ENCODE data around the gene LASP1NB.

The LASP1NB gene

DNA sequence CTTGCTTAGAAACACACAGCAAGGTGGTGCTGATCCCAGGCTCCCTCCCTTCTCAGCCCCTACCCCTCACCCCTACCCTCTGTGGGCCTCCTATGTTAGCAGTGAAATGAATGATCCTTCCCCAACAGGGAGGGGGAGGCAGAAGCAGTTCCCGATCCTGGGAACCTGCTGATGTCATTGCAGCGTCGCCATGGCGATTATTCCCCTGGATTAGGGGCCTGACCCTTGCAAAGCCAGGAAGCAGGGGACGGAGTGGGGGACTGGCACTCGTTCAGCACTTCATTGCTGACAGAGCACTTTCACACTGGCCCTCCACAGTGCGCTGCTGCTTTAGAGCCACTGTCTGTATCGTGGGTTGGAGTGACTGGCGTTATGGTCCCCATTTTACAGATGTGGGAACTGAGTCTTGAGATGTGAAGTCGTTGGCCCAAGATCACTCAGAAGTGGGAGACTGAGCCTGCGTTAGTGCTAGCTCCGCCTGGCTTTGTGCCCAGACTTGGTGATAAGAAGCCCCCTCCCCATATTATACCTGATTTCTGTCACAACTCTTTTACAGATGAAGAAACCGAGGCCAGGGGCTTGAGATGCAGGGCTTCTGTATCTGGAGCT is 29.0 kb upstream of the LASP1NB start:
- DNase-seq (no peak), ATAC-seq (ENCODE audit: low FRiP score in 2 of 2) (no peak)
- no peak for TF ChIP-seq POLR2A (IDR thresholded peaks at IDR 0.05)
- TF ChIP-seq, protein P1, sequence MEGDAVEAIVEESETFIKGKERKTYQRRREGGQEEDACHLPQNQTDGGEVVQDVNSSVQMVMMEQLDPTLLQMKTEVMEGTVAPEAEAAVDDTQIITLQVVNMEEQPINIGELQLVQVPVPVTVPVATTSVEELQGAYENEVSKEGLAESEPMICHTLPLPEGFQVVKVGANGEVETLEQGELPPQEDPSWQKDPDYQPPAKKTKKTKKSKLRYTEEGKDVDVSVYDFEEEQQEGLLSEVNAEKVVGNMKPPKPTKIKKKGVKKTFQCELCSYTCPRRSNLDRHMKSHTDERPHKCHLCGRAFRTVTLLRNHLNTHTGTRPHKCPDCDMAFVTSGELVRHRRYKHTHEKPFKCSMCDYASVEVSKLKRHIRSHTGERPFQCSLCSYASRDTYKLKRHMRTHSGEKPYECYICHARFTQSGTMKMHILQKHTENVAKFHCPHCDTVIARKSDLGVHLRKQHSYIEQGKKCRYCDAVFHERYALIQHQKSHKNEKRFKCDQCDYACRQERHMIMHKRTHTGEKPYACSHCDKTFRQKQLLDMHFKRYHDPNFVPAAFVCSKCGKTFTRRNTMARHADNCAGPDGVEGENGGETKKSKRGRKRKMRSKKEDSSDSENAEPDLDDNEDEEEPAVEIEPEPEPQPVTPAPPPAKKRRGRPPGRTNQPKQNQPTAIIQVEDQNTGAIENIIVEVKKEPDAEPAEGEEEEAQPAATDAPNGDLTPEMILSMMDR (IDR thresholded peaks at IDR 0.05): no peak
- no peak for TF ChIP-seq POLR2AphosphoS5 (IDR thresholded peaks at IDR 0.05)
- TF ChIP-seq EP300 (IDR thresholded peaks at IDR 0.05): no peak
- Histone ChIP-seq H3K36me3 (peaks cover 8 to 75% (median 41%) of the 10 kb centered on the region in 4 donors), H3K9me3 (no peaks in the 10 kb centered on the region), H3K4me3 (no peak overlapping the region), H3K27ac (peak overlapping the region in 3 of 4 donors; percentile 77 to 87 (median 84)), H3K4me1 (peaks cover 81 to 87% (median 82%) of the 10 kb centered on the region in 4 donors), H3K27me3 (no peaks in the 10 kb centered on the region)
- WGBS, 2 donors: 23 to 58% methylated on average over 3 to 13 of the region's 13 CpGs

DNA sequence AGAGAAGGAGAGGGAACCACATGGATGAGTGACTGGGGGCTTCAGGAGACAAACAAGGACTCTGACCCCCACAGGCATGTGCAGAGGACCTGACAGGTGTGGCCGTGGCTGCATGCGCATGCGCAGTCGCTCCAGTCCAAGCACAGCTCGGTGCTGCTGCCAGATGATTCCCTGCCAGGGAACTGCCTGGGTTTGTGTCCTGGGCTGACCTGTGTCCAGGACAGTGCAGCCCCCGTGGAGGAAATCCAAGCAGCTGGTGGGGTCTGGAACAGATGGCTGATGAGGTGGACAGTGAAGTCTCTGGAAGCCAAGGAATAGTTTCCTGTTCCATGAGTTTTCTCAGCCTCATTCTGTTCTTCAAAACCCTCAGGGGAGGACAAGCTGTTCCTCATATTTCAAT is 28.2 kb upstream of the LASP1NB start:
- Histone ChIP-seq H3K4me1 (peaks cover 88 to 90% (median 89%) of the 10 kb centered on the region in 4 donors), H3K4me3 (no peak overlapping the region), H3K27ac (peak overlapping the region; percentile 73 to 87 (median 80)), H3K27me3 (no peaks in the 10 kb centered on the region), H3K9me3 (no peaks in the 10 kb centered on the region), H3K36me3 (peaks cover 7 to 67% (median 34%) of the 10 kb centered on the region in 4 donors)
- 62 to 84% methylated on average over 6 of the region's 6 CpGs for WGBS, 2 donors
- TF ChIP-seq EP300 (IDR thresholded peaks at IDR 0.05) (no peak), POLR2AphosphoS5 (IDR thresholded peaks at IDR 0.05) (peak in 1 of 2 donors; percentile 44)
- ATAC-seq (ENCODE audit: low FRiP score in 2 of 2): peak in 1 of 2 donors; percentile 65
- DNase-seq: no peak

DNA sequence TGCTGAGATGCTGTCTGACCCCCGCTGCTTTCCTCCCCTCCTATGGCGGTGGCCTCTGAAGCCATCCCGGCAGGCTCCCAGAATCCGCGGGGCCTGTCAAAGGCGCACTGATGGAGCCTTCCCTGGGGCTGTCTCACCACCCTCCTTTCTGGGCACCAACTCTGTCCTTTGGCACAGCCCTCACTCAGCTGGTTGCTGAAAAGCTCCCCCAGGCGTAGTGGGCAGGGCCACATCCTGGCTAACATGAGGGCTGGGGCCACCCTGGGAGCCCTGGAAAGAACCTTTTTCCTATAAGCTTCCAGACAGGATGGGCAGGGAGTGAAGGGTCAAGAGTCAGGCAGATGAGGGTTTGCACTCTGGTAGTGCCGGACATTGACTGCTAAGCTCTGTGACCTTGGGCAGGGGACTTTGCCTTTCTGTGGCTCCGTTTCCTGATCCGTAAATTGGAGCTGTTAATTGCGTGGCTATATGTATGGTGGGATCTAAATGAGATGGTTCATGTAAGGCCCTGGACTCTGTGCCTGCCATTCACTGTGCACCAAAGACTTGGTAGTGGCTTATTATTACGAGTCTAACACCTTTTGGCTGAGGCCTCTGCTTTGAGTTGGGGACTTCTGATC is 27.6 kb upstream of the LASP1NB start:
- Histone ChIP-seq H3K4me1 (peaks cover 84 to 91% (median 89%) of the 10 kb centered on the region in 4 donors), H3K27me3 (no peaks in the 10 kb centered on the region), H3K9me3 (no peaks in the 10 kb centered on the region), H3K36me3 (peaks cover 3 to 64% (median 28%) of the 10 kb centered on the region in 4 donors), H3K4me3 (no peak overlapping the region), H3K27ac (peak overlapping the region; percentile 73 to 87 (median 80))
- WGBS, 2 donors: 52 to 79% methylated on average over 5 to 11 of the region's 12 CpGs
- TF ChIP-seq, protein P1 (IDR thresholded peaks at IDR 0.05): no peak
- peak in 1 of 2 donors; percentile 40 for TF ChIP-seq POLR2AphosphoS5 (IDR thresholded peaks at IDR 0.05)
- TF ChIP-seq EP300 (IDR thresholded peaks at IDR 0.05): no peak
- ATAC-seq (ENCODE audit: low FRiP score in 2 of 2): no peak
- DNase-seq: no peak

DNA sequence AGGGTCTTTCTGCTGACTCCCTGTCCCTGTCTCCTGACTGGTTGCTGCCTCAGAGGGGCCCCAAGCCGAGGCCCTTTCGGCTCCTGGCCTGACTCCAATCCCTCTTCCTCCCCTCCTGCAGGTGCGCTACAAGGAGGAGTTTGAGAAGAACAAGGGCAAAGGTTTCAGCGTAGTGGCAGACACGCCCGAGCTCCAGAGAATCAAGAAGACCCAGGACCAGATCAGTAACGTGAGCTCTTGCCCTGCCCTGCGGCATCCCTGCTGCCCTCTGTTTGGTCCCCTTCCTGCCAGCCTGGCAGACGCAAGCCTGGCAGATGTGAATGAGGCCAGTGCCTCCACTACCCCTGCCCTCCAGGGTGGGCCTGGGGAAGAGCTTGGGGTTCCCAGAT is 27.1 kb upstream of the LASP1NB start:
- 22 to 46% methylated on average over 3 to 9 of the region's 9 CpGs for WGBS, 2 donors
- no peaks in the 10 kb centered on the region for H3K9me3 ChIP-seq
- no peaks in the 10 kb centered on the region for H3K27me3 ChIP-seq
- ATAC-seq (ENCODE audit: low FRiP score in 2 of 2) (no peak), DNase-seq (no peak)
- TF ChIP-seq POLR2A (IDR thresholded peaks at IDR 0.05) (no peak), EP300 (IDR thresholded peaks at IDR 0.05) (no peak), POLR2AphosphoS5 (IDR thresholded peaks at IDR 0.05) (no peak)
- TF ChIP-seq, protein P1 (IDR thresholded peaks at IDR 0.05): no peak
- peaks cover 0 to 64% (median 26%) of the 10 kb centered on the region in 4 donors for H3K36me3 ChIP-seq
- peaks cover 84 to 89% (median 86%) of the 10 kb centered on the region in 4 donors for H3K4me1 ChIP-seq
- peak overlapping the region in 1 of 4 donors; percentile 7 for H3K4me3 ChIP-seq
- H3K27ac ChIP-seq: peak overlapping the region; percentile 73 to 87 (median 80)

DNA sequence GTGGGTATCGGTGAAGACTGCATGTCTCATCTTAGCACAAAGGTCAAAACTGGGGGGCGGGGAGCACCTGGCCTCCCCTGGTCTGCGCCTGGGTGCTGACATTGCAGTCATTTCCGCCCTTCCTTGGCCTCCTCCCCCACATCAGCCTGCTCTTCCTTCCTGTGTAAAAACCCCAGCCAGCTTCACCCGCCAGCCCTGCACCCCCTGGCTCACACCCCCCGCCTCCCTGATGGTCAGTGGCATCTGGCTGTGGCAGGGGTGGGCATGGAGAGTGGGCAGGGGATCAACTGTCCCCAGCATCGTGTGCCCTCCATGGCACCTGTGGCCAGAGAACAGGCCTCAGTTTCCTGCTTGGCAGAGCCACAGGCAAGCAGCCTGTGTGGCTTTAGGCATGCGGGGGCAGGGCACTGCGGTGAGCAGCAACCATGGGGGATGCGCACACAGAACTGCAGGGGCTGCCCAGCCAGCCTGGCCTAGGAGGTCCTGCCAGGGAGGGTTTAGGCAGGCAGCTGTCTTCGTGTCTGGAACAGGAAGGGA is 26.5 kb upstream of the LASP1NB start:
- 21 to 54% methylated on average over 7 to 11 of the region's 11 CpGs for WGBS, 2 donors
- Histone ChIP-seq H3K4me1 (peaks cover 79 to 84% (median 82%) of the 10 kb centered on the region in 4 donors), H3K36me3 (peaks cover 0 to 67% (median 29%) of the 10 kb centered on the region in 4 donors), H3K4me3 (peak overlapping the region in 1 of 4 donors; percentile 12), H3K9me3 (no peaks in the 10 kb centered on the region), H3K27ac (peak overlapping the region; percentile 73 to 87 (median 80)), H3K27me3 (no peaks in the 10 kb centered on the region)
- TF ChIP-seq, protein P1 (IDR thresholded peaks at IDR 0.05): no peak
- TF ChIP-seq POLR2AphosphoS5 (IDR thresholded peaks at IDR 0.05): peak; percentile 29 to 63
- ATAC-seq (ENCODE audit: low FRiP score in 2 of 2) (peak in 1 of 2 donors; percentile 13), DNase-seq (peak in 1 of 2 donors; percentile 76)

Data from upper lobe of left lung (tissue), 6 donors.